SK-N-MC (cell line): ENCODE results near the gene CDK5R1.

Experiments used
- EZH2 ChIP-seq: fragments of 200-600 bp; sonication (generic); IDR thresholded peaks from one replicate; pipeline ENCODE4 v1.6.1; 2017; ENCODE audit warnings: antibody characterized with exemption
- FOXP2 ChIP-seq: optimal IDR thresholded peaks from 2 replicates; pipeline ENCODE3; 2011; ENCODE audit warnings: mild to moderate bottlenecking, moderate library complexity; ENCODE audit not compliant: insufficient read depth; ENCODE audit errors: extremely low read length, control extremely low read depth
- POLR2AphosphoS5 ChIP-seq: IDR thresholded peaks from 2 replicates; pipeline ENCODE4 v1.6.1; 2012; ENCODE audit warnings: mild to moderate bottlenecking, low read depth, low read length, borderline replicate concordance

DNA sequence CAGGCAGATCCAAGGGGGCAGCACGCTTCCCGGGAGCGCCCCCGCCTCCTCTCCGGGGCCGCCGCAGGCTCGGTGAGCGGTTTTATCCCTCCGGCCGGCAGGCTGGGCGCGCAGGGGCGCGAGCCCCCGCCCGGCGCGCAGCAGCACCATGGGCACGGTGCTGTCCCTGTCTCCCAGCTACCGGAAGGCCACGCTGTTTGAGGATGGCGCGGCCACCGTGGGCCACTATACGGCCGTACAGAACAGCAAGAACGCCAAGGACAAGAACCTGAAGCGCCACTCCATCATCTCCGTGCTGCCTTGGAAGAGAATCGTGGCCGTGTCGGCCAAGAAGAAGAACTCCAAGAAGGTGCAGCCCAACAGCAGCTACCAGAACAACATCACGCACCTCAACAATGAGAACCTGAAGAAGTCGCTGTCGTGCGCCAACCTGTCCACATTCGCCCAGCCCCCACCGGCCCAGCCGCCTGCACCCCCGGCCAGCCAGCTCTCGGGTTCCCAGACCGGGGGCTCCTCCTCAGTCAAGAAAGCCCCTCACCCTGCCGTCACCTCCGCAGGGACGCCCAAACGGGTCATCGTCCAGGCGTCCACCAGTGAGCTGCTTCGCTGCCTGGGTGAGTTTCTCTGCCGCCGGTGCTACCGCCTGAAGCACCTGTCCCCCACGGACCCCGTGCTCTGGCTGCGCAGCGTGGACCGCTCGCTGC is 832 bp downstream of the CDK5R1 start:
- no peak for TF ChIP-seq EZH2
- no peak for TF ChIP-seq POLR2AphosphoS5
- TF ChIP-seq FOXP2 = no peak
